Stimulated activated CD4-positive, alpha-beta T cell treated with anti-CD3 and anti-CD28 coated beads, Interleukin-15, amount 100 ng/mL, for 24 hours (primary cell): Measurements from ENCODE around the gene BEND4.
"Not testable (repeated sequence)": the region's sequence is repeated elsewhere in the genome, so short reads cannot be mapped to it uniquely, and the experiment has no call there.

ENCODE experiments used
- DNase-seq: peaks from one replicate; pipeline ENCODE4 v3.0.0-alpha.2; 2020

BEND4 gene

GRCh38 chr4:42152507-42153504 is at the start of gene BEND4:
TSS of gene BEND4 (minus strand) at chr4:42152655. CDS start at chr4:42152143, 512 bp downstream.
- no peak for DNase-seq

- DNase-seq, result no peak
Measured at GRCh38 chr4:42197341-42197740, 44.9 kb upstream of the BEND4 start.

DNA sequence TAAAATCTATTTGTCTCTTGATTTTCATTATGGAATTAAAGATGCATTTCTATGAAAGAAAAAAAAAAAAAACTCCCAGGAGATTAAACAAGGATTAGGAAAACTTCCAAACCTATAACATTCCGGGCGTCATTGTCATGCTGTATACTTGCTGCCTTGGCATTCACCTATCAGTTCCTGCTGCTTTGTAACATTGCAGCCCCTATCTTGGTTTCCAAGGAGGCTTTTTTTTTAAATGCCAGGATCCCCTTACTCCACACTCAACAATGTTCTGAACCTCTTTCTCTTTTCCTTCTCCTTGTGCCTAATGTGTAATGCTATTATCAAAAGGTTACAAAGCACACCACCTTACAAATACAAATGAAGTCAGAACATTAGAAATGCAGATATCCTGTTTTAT is 20.5 kb upstream of the BEND4 start:
- DNase-seq, result no peak

GRCh38 chr4:42172128-42172790 is 19.8 kb upstream of the BEND4 start:
- DNase-seq, result no peak

DNA sequence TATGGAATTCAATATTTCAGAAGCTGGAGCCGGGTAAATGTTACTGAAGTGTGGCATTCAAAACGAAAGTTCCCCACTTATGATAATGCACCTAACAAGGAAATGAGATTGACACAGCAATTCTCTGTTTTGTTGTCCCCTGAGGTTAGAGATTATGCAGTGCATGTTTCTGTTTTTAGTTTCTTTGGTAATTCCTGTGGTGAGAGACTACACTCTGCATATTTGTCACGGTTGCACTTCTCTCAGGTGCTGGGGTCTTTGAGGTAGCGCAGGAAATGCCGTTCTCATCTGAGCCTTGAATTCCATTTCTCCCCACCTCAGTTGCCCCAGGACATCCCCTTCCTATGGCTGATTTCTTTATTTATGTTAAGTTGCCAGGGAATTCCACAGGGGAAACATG is 15.3 kb upstream of the BEND4 start:
- DNase-seq, result no peak

- not testable (repeated sequence) for DNase-seq
Measured at GRCh38 chr4:42166186-42166585, 13.7 kb upstream of the BEND4 start.

DNA sequence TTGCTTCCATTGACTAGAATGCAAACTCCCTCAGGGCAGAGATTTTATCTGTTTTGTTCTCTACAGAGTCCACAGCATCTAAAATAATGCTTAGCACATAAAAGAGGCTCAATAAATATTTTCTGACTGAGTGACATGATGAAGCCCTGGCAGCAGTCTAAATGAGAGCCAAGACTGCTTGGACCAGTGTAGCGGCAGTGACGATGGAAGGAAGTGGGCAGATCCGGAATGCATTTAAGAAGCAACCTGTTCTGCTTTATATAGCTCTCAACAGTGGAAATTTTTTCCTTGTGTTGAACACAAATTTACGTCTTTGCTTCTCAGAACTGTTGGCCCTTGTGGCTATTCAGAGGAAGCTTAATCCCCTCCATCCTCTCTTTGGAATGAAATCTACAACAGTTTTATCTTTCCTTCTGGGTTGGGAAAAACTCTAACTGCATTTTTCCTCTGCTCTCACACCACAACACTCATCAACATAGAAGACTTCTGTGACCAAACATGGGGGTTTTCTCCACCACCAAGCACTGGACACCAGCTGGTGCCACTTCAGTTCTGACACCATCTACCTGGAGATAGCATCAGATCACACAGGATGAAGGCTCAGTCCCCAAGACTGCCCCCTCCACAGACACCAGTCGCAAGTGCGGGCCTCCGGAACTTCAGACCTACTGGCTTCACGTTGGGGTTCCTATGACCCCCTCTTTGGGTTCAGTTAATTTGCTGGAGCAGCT is 7.0 kb upstream of the BEND4 start:
- DNase-seq, result no peak

DNA sequence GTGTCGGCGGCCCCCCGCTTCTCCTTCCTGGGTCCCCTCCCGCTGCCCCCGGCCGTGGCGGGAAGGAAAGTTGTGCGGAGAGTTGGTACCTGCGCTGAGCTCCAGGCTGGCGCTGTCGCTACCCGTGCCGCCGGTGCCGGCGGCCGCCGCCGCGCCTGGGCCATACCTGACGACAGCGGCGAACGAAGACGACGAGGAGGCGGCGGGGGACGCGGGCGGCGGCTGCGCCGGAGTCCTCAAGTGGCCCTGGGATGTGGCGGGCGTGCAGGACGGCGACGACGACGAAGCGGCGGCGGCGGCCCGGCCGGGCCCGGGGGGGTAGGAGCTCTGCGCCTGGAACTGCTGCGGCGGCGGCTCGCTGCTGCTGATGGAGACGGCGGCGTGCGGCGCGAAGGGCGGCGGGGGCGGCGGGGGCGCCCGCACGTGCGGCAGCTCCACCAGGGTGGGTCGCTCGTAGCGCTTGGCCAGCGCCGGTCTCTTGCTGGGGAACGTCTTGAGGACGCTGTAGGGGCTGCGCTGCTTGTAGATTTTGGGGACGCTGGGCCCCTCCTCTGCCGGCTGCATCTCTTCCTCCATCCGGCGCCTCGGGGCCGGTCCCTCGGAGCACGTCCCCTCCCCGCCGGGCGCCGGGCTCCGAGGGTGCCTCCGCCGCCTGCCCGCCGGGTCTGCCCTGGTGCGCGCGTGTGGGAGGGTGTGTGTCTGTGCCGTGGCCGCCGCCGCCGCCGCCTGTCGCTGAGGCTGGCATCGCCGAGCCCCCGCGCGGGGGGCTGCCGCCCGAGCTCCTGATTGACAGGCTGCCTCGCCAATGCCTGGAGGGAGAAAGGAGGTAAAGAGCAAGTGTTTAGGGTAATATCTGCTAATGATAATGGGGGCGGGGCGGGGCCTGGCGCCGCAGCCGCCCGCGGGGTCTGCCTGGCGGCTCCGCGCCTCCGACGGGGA is 618 bp downstream of the BEND4 start:
- peak; percentile 48 for DNase-seq

DNA sequence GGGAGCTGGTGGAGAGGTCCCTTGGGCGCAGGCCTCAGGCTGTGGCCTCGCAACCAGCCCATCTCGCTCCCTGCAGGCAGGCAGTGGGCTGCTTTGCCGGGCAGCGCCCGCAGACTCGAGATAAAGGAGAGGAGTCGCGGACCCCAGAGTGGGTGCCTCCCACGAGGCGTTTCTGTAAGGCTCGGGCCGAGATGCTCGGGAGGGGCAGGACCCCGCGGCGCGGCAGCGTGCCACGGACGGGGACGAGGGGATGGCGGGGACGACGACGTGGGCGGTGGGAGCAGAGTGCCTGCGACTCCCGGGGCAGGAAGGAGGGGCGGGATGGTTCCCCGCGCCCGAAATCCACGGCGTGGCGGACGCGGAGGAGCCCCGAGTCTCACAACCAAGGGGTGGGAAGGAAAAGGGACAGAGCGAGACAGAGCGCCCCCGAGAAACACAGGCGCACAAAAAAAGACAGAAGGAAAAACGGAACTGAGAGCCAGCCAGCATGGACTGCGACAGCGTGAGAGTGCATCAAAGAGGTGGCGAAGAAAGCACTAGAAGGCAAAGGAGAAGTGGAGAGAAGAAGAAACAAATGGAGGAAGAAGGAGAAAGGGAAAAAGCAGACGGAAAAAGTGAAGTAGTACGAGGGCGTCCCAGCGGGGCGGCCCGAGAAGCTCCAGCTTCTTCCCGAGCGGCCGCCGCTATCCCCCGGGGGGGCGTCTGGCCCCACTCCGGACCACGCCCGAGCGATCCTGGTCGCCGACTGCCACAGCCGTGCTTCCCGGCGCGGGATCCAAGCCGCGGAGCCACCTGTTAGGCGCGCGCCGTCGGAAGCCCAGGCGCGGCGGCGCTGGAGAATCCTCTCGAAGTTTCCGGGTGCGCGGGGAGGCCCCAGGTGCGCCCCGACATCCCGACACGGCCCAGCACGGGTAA is 1.5 kb downstream of the BEND4 start:
- DNase-seq, result peak; percentile 8

GRCh38 chr4:42149004-42149403 is 3.5 kb downstream of the BEND4 start:
- no peak for DNase-seq

GRCh38 chr4:42148425-42148824 is 4.0 kb downstream of the BEND4 start:
- no peak for DNase-seq

GRCh38 chr4:42144028-42144427 is 8.4 kb downstream of the BEND4 start:
- no peak for DNase-seq

GRCh38 chr4:42142591-42142990 is 9.9 kb downstream of the BEND4 start:
- no peak for DNase-seq

DNA sequence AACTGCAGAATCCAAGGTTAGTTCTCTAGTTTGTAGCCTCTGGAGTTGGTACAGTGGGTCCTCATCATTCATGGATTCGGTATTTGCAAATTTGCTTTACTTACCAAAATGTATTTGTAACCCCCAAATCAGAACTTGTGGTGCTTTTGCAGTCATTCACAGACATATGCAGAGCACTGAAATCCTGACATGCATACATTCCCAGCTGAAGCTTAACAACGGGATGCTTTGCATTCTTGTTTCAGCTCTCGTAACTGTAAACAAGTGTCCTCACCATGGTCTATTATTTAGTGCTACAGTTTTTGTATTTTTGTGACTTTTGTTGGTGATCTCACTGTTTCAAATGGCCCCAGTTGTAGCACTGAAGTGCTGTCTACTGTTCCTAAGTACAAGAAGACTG is 16.1 kb downstream of the BEND4 start:
- no peak for DNase-seq

DNA sequence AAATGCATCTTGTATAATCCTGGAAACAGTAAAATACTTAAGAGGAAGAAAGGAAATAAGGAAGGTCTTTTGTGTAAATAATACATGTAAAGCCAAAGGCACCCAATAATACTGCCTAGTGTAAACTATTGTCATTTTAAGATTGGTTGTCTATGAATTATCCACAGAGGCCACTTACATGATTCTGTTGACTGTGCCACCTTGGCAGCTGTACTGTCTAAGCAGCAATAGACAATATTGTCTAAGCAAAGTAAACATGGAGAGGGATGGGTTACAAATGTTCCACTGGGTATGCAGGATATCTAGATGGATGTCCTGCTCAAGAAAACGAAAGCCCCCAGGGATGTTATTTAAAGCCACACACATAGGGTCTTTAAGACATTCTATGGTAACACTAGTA is 19.4 kb downstream of the BEND4 start:
- DNase-seq, result no peak

DNA sequence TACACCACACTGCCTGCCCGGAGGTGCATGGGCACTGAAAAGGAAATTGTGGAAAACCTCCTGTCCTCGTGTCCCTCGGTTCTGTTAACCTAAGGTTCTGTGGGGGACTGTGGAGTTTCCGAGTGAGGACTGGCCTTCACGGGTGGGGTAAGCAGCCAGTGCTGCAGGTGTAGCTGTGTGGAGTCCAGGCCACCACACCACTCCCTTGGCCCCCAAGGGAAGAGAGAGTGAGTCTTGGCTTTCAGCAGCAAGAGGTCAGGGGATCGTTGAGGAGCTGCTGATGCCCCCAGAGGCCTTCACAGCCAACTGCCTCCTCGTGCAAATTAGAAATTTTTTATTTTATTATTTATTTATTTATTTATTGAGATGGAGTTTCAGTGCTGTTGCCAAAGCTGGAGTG is 20.4 kb downstream of the BEND4 start:
- no peak for DNase-seq

DNA sequence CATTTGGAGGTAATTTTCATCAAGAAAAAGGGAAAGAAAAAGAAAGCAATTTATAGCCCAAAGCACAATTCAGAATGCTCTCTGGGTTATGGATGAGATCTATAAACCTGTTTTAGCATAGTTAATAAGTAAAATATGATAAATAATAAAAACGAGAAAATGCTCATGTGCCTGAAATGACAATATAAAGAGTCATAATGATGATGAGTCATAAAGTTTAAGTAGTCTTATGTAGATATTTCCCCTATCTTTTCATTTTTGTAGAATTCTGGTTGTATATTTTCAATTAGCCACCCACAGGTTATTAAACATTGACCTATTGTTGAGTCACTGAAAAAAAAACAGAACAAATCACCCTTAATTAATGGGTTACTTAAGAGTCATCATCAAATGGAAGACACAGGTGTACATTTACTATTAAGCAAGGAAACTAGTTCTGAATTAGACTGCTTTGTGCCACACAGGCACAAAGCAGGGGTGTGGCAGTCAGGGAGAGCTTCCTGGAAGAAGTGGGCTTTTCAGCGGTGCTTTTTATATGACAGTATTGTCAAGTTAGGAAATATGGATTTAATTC is 29.3 kb downstream of the BEND4 start:
- no peak for DNase-seq

DNA sequence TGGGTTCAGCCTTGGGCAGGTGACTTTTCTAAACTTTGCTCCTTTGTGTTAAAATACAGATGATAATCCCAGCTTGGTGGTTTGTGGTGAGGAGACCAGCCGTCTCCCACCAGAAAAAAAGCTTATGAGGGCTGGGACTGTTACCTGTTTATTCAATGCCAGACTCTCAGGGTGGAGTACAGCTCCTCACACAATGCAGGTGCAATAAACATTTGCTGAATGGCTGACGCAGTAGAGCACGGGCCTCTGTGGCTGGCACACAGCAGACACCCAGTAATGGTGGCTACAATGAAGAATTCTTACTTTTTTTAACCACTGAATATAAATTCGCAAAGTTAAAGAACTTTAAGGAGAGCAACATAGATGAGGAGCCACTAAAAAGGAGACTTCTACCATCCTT is 30.2 kb downstream of the BEND4 start:
- DNase-seq, result no peak

- DNase-seq, result no peak
Measured at GRCh38 chr4:42119886-42120285, 32.6 kb downstream of the BEND4 start.

GRCh38 chr4:42112846-42113245 is 39.6 kb downstream of the BEND4 start:
- DNase-seq, result no peak

GRCh38 chr4:42104521-42104920 is 47.9 kb downstream of the BEND4 start:
- DNase-seq, result no peak
